ENCODE measurements around the gene CACNA1I.
"Not testable (repeated sequence)": the region's sequence is repeated elsewhere in the genome, so short reads cannot be mapped to it uniquely, and the experiment has no call there.

CACNA1I gene

DNA sequence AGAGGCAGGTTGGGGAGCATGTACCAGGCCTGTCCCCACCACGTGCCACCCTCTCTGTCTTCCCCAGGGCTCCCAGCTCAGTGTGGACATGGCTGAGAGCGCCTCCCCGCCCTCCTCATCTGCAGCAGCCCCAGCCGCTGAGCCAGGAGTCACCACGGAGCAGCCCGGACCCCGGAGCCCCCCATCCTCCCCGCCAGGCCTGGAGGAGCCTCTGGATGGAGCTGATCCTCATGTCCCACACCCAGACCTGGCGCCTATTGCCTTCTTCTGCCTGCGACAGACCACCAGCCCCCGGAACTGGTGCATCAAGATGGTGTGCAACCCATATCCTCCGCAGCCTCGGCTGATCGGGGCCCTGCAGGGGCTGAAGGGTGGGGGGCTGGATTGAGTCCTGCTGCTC, at the start of gene CACNA1I:
TSS of gene CACNA1I (plus strand) at position 89 of the 400 bp plus-strand sequence. CDS start at position 89, 0 bp downstream.
- no peak for DNase-seq (ENCODE audit: low read depth)

DNA sequence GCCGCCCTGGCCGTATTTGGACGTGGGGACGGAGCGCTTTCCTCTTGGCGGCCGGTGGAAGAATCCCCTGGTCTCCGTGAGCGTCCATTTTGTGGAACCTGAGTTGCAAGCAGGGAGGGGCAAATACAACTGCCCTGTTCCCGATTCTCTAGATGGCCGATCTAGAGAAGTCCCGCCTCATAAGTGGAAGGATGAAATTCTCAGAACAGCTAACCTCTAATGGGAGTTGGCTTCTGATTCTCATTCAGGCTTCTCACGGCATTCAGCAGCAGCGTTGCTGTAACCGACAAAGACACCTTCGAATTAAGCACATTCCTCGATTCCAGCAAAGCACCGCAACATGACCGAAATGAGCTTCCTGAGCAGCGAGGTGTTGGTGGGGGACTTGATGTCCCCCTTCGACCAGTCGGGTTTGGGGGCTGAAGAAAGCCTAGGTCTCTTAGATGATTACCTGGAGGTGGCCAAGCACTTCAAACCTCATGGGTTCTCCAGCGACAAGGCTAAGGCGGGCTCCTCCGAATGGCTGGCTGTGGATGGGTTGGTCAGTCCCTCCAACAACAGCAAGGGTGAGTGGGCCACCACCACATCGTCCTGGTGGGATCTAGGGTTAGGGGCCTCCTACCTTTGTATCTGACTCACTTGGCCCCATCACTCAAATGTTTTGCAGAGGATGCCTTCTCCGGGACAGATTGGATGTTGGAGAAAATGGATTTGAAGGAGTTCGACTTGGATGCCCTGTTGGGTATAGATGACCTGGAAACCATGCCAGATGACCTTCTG, 49.3 kb upstream of the CACNA1I start:
- not testable (repeated sequence) for DNase-seq (ENCODE audit: low read depth)

DNA sequence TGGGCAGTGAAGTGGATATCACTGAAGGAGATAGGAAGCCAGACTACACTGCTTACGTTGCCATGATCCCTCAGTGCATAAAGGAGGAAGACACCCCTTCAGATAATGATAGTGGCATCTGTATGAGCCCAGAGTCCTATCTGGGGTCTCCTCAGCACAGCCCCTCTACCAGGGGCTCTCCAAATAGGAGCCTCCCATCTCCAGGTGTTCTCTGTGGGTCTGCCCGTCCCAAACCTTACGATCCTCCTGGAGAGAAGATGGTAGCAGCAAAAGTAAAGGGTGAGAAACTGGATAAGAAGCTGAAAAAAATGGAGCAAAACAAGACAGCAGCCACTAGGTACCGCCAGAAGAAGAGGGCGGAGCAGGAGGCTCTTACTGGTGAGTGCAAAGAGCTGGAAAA, 48.5 kb upstream of the CACNA1I start:
- not testable (repeated sequence) for DNase-seq (ENCODE audit: low read depth)

DNA sequence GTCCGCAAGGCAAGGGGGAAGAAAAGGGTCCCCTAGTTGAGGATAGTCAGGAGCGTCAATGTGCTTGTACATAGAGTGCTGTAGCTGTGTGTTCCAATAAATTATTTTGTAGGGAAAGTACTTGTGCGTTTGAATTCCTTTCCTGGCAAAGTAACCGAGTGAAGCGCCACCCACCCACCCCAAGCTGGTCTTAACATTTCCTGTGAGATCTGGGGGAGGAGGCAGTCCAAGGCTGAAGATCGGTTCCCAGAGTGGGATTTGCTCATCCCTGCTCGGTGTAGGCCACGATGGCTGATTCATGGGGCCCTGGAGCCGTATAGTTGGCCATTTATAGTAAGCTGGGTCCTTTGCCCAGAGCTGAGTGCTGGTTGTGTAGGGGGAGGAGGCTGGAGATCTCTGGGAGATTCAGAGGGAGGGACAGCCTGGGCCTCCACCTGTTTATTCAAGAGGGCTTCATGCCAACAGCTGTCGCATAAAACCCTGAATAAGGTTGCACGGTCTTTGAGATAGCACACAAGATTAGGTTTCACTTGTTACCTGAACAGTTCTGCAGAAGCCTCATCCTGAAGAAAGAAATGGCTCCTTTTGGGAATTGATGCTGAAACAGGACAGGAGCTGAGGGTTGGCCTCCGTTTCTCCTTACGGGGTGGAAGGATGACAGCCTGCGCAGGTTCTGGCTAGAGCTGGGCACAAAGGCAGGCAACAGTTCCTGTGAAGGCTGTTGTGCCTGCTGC, 47.8 kb upstream of the CACNA1I start:
- DNase-seq (ENCODE audit: low read depth): no peak

DNA sequence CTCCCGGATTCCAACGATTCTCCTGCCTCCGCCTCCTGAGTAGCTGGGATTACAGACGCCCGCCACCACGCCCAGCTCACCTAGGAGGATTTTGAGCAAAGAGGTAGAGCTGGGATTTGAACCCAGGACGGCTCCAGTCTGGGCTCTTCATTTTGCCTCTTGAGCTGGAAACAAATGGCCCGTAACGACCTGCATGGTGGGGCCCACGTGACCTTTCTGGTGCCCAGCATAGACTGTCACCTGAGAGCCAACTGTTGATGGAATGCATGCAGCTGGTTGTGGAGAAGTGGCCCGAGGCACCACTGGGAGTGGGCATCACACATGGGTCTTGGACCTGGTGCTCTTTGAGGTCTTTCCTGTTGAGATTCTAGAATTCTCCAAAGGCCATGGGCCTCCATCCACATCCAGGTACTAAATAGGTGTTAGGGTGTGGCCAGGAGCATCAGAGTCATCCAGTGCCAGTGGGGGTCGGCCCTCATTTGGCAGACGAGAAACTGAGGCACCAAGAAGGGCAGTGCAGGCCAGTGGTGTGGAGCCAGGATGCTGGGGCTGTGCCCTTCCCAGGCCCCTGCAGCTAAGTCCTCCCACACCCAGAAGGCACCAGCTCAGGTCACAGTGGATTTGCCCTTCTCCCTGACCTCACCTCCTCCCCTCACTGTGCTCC, 46.3 kb upstream of the CACNA1I start:
- DNase-seq (ENCODE audit: low read depth): no peak

DNA sequence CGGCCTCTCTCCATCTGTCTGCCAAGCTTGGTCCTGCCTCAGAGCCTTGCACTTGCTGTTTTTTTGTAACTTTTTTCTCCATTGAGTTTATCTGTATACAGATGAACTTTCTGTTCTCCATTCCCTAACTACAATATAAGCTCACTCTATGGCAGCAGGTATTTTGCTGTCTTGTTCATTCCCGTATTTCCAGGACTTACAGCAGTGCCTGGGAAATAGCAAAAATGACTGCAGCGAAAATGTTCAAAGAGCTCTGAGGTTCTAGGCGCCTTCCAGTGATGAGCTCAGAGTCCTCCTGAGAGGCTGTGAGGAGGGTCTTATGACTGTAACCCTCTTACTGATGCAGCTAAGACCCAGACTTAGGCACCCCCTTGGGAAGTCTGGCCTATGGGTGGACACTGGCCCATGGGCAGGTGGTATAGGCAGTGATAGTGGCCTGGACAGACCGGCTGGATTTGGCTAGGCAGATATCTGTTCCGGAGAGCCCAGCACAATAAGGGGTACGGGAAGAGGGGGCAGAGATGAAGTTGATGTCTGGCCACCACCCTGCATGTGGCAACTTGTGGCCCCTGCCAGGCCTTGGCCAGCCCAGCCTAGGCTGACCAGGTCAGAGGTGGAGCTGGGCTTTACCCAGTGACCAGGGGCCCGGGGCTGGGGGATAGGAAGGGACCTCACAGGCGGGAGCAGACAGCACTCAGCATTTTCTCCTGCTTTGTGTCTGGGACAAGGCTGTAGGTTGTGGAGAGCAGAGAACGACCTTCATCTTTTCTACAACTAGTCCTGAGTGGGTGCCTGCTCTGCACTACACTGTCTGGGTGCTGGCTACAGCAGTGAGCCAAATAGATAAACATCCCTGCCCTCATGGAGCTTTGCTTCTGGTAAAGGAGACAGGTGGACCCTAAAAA, 45.5 kb upstream of the CACNA1I start:
- DNase-seq (ENCODE audit: low read depth): no peak

DNA sequence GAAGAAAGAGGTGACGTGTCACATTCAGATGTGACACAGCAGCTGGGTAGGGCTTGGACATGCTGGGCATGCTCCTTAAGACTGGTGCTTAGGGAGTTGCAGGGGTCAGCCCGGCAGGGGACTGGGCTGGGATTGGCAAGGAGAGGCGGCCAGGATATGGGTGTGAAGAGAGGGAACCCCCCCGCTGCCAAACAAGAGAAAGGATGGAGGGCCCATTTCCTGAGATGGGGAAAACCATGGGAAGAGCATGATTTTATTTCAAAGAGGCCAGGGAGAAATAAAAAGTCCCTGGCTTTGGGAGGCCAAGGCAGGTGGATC, 44.9 kb upstream of the CACNA1I start:
- DNase-seq (ENCODE audit: low read depth): no peak

DNA sequence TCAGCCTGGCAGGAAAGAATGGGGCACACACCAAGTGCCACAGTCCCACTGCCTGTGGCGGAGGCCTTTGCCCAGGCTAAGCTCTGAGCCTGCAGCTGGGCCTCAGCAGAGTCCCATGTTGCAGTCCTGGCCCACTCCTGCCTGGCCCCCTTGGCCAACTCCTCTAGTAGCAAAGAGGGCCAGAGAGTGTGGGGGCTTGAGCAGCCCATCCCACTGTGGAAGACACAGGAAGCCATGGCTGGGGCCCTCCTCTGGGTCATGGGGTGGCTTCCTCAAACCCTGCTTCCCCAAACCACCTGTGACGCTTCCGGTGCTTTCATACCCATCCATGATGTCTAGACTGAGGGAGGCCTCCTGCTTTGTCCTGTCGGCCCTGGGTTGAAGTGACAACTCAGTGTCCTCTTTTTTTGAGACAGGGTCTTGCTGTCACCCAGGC, 43.8 kb upstream of the CACNA1I start:
- peak; percentile 45 for DNase-seq (ENCODE audit: low read depth)

DNA sequence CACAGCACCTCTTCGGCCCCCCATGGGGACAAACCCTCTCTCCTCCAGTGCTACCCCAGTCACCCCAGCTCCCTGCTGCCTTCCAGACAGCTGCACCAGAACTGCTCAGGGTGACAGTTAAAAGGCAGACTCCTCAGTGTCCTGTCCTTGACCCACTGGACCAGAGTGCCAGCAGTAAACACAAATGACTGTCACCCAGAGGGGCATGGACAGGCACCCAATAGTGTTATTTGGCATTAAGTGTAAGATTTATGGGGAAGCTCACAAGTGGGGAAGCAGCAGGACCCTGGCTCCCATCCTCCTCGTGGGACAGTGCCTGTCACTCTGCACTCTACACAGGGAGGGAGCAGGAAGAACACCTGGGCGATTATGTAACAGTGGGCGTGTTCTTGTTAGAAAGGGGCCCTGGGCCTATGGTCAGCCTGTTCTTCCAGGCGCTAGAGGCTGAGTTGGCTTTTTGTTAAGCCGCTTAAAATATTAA, 43.0 kb upstream of the CACNA1I start:
- DNase-seq (ENCODE audit: low read depth): no peak

DNA sequence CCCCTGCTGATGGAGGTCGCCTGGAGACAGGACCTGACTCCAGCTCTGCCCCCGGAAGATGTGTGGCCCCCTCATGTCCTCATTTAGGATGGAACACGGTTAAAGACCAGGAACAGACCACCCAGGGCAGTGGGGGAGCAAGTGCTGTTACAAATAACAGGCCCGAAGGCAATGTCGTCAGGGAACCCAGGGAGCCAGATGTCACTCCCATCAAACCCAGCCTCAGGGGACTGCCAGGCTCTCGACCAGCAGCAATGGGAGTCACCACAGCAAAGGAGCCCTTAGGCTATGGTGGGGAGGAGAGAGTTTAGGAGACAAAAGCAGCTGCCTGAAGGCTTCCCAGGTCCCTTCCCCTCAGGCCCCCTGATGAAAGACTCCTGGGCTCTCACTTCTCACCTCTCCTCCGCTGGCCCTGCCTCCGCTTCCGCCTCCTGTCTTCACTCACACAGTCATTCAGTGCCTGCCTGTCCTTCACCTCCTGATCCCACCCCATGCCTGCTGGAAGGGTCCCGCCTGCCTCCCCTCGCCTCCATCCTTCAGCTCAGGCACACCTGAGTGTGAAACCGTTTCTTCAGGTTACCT, 42.4 kb upstream of the CACNA1I start:
- no peak for DNase-seq (ENCODE audit: low read depth)

DNA sequence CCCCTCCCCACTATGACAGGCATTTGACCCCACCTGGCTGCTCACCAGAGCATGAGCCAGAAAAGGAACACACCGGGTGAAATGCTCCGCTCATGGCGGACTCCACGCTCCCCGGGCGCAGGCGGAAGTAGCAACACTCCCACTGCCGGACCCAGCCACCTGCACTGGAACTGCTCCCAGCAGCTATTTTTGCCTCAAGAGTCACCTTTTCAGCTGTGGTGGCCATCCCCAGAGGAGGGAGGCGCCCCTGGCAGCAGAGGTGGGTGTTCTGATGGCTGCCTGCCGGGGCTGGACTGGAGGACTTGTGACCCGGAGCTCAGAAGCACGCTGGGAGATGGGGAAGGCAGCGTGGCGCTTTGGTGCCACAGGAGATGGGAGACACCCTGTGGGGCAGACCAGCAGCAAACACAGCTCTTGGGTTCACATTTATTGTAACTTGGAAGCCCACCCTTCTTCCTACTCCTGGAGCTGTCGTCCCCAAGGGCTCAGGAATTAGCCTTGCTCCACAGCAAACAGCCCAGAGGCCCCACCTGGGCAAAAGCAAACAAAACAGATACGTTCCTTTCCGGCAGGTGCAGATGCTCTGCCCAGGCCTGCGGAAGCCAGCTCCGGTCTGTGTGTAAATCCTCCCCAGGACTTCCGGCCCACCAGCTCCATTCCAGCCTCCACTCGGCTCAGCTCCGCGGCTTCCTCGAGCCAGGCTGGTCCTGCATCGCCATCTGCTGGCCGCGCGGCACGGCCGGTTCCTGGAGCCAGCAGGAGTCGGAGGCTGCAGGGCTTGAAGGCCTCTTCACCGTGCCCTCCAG, 41.7 kb upstream of the CACNA1I start:
- peak; percentile 83 for DNase-seq (ENCODE audit: low read depth)

DNA sequence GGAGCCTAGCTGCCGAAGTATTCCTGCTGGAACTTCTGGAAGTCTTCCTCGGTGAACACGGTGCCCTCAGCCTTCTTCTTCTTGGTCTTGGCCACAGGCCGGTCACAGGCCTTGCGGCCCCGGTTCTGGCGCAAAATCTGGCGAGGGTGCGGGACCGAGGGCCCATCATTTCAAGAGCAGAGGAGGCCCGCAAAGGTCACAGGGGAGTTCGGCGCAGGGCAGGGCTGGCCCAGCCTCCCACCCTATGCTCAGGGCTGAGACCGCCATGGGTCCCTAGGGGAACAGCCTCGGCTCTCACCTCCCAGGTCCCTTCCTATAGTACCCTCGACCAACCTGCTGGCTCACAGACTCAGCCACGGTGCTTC, 41.1 kb upstream of the CACNA1I start:
- DNase-seq (ENCODE audit: low read depth): no peak

DNA sequence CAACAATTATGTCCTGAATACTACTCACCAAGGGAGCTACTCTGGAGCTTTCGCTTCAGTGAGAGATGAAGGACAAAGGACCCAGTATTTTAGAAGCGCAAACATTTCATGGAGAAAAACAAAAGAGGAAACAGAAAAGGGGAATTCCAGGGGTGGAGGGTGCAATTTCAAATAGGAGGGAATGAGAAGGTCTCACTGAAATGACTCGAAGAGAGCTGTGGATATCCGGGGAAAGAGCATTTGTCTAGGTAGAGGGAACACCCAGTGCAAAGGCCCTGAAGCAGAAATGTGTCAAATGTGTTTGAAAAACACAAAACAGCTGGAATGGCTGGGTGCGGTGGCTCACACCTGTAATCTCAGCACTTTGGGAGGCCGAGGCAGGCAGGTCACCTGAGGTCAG, 40.4 kb upstream of the CACNA1I start:
- no peak for DNase-seq (ENCODE audit: low read depth)

DNA sequence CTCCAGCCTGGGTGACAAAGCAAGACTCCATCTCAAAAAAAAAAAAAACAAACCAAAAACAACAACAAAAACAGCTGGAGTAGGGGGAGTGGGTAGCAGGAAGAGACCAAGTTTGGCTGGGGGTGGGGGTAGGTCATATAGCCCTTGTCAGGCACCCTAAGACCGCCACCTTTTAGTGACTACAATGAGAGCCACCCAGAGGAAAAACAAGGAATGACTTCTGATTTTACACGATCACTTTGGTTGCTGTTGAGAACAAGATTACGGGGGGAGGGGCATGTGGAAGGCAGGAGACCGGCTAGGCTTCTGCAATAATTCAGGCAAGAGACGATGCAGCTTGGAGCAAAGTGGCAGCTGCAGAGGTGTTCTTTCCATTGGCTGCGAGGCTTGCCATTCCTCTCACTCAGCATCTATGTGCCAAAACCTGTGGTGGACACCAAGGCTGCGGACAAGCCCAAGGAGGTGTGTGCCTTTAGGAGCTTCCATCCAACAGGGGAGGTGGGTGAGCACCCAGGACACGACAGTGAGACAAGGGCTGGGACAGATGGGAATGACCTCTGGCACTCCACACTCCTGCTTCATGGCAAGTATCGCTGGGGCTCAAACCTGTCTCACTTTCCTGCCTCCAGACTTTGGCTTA, 39.7 kb upstream of the CACNA1I start:
- no peak for DNase-seq (ENCODE audit: low read depth)

DNA sequence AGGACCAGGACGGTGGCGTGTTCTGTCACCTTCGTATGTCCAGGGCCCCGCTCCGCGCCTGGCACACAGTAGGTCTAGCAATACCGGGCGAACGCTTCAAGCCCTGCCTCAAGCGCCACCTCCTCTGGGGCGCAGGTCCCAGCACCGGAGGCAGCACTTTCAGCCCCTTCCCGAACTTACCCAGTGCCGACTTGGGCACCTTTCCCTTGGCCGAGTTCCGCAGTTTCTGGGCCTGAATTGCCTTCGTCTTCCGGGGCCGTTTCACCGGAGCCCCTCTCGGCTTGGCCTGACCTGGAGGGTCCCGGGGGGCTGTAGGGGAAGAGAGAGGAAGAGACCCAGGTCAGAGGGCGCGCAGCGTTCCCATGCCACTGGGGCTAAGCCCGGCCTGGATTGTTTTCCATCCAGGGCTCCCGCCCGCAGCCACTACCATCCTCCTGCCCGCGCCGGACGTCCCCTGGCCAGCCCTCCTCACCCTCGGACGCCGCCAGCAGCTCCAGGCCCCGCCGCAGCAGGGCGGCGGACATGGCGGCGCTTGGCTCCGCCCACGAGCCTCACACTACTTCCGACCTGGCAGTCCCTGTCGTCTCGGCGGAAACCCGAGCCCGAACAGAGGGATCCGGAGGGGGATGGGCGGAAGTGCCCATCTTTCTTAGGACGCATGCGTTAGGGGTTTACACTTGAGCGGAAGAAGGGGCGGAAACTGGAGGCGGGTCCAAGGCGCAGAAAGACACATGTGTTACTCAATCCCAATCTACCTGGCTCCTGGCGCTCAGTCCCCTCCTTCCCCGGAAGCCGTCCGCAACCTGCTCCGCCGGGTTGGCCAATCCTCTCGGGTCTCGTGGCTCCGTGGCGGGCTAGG, 38.1 kb upstream of the CACNA1I start, which contains the start of gene RPS19BP1:
TSS of gene RPS19BP1 (minus strand) at position 534 of the 859 bp plus-strand sequence. CDS start at position 524, 10 bp downstream.
- peak; percentile 99 for DNase-seq (ENCODE audit: low read depth)

DNA sequence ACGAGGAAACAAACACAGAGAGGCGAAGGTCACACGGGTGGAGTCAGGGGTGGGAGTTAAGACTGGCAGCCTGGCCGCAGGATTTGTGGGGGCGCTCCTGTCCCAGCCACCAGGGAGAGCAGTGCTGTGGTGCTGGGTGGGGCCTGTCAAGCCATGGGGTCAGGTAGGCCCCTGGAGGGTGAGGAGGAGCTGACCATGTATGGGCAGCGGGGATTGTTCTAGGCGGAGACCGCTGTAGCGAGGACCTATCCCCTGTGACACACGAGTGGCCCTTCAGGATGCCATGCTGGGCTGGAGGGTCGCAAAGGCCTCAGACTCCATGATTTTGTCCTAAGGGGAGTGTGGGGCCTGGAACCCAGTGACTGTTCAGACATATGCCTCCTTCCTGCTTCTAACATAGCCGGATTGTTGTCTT, 36.5 kb upstream of the CACNA1I start:
- no peak for DNase-seq (ENCODE audit: low read depth)

DNA sequence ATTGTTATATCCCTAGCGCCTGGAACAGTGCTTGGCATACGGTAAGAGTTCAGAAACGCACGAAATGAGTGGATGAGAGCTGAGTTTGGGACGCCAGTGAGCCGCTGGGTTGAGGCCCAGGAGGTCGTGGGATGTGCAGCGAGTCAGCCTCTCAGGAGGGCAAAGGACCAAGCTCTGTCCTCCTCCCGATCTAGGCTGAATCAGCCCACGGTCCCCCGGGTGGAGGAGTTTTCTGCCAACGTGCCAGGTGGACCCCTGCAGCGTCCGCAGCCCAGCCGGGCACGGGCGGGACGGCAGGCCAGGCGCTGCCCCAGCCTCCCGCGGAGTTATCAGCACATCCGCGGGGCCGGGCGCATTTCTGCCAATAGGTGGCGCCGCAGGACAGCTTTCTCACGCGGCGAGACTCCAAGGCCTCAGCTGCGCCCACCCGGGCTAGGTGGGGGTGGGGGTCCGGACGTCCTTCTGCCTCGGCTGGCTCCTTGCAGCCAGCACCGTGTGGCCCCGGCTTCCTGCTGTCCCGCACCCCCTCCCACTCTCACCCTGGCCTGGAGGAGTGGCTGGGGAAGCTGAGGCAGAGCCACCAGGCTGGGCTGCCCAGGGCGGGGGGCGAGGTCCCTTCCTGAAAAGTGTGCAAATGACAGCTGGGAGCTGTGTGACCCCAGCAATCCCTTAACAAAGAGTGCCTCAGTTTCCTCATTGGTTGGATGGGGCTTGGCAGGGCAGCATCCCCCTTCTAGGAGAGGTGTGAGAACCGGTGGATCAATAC, 35.8 kb upstream of the CACNA1I start:
- peak; percentile 51 for DNase-seq (ENCODE audit: low read depth)

DNA sequence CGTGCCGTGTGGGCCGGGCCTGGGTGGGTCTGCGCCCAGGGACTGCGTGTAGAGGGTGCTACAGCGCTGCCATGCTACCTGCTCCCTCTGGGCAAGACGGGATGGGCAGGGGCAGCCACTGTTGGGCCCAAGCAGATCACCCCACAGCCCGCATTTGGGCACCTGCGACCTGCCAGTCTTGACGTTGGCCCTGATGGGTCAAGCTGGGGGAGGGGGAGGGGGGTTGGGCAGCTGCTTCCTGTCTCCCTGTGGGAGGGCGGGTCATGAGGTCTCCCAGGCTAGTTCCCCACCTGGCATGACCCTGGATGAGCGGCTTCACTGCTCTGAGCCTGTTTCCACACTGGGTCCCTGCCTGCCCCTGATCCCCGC, 35.2 kb upstream of the CACNA1I start:
- DNase-seq (ENCODE audit: low read depth): no peak
